Jurkat, Clone E6-1 (cell line): ENCODE results near the gene CEP97.
"Not testable (repeated sequence)": the region's sequence is repeated elsewhere in the genome, so short reads cannot be mapped to it uniquely, and the experiment has no call there.

Experiments used
- DNase-seq: peaks from one replicate; pipeline ENCODE4 v3.0.0-alpha.2; 2011; ENCODE audit warnings: low read depth, low spot score
- H3K4me3 ChIP-seq: 2 replicates; pipeline ENCODE4 v1.5.1; 2011; ENCODE audit warnings: mild to moderate bottlenecking, low read length, control low read depth, moderate library complexity

The CEP97 gene

DNA sequence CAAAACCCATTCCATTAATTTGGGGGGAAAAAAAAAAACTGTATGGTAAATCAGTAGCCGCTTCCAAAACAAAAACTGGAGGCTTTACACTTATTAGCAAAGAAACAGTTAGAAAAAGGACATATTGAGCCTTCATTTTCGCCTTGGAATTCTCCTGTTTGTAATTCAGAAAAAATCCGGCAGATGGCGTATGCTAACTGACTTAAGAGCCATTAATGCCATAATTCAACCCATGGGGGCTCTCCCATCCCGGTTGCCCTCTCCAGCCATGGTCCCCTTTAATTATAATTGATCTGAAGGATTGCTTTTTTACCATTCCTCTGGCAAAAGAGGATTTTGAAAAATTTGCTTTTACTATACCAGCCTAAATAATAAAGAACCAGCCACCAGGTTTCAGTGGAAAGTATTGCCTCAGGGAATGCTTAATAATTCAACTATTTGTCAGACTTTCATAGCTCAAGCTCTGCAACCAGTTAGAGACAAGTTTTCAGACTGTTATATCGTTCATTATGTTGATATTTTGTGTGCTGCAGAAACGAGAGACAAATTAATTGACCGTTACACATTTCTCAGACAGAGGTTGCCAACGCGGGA is 28.5 kb upstream of the CEP97 start:
- no peak overlapping the region for H3K4me3 ChIP-seq
- peak; percentile 71 for DNase-seq

DNA sequence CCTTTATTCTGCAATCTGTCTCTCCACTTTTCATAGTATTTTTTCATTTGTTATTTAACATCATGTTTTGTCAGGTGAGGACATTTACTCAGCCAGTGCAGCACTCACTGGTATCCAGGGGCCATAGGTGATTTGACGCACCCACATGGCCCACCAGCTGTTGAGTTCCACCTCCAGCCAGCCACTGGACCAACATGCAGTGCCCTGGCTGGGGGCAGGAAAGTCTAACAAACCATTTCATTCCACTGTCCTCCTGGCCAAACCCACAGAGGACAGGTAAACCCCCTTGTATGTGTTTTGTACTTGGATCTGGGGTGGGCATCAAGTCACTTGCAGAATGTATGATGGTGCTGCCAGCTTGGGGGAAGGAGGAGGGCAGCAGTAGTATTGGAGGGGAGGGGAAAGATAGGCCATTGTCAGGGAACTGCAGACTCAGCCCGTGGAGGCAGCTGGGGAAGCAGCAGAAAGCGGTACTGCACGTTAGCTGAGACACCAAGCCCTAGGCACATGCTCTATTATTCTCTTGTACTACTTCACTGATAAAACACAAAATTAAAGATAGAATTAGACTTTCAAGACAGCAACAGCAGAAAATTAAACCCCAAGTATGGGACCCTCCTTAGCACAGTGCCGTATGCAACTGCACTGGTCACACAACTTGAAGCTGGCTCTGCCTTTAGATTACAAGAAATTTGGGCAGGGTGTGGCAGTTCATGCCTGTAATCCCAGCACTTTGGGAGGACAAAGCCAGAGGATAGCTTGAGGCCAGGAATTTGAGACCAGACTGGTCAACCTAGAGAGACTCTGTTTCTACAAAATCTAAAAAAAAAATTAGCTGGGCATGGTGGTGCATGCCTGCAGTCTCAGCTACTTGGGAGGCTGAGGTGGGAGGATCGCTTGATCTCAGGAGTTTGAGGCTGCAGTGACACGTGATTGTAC is 22.4 kb upstream of the CEP97 start:
- DNase-seq: no peak
- H3K4me3 ChIP-seq: no peak overlapping the region

DNA sequence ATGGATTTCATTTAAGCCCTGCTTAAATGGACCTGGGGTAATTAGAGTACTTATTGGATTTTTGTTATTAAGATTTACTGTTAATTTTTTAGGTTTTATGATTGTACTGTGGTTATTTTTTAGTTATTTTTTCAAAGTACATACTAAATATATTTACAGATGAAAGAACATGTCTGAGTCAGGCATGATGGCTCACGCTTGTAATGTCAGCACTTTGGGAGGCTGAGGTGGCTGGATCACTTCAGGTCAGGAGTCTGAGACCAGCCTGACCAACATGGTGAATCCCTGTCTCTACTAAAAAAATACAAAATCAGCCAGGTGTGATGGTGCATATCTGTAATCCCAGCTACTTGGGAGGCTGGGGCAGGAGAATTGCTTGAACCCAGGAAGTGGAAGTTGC is 21.7 kb upstream of the CEP97 start:
- DNase-seq: no peak
- no peak overlapping the region for H3K4me3 ChIP-seq

DNA sequence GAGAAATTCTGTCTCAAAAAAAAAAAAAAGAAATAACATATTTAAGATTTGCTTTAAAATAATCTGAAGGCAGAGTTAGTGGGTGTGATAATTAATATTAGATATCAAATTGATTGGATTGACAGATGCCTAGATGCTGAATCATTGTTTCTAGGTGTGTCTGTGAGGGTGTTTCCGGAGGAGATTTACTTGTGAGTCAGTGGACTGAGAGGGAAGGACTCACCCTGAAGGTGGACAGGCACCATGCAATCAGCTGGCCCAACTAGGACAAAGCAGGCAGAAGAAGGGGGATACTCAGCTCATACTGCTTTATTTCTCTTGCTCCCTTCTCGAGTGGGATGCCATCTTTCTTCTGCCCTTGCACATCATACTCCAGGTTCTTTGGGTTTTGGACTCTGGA is 21.2 kb upstream of the CEP97 start:
- no peak for DNase-seq
- no peak overlapping the region for H3K4me3 ChIP-seq

DNA sequence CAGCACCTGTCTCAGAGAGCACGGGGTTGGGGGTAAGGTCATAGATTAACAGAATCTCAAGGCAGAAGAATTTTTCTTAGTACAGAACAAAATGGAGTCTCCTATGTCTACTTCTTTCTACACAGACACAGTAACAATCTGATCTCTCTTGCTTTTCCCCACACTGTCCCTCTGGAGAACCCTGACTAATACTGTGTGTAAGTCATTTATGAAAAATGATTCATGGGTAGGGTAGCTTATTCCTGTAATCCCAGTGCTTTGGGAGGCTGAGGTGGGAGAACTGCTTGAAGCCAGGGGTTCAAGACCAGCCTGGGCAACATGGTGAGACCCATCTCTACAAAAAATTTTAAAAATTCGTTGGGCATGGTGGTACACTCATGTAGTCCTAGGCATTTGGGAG is 19.8 kb upstream of the CEP97 start:
- not testable (repeated sequence) for H3K4me3 ChIP-seq, DNase-seq

DNA sequence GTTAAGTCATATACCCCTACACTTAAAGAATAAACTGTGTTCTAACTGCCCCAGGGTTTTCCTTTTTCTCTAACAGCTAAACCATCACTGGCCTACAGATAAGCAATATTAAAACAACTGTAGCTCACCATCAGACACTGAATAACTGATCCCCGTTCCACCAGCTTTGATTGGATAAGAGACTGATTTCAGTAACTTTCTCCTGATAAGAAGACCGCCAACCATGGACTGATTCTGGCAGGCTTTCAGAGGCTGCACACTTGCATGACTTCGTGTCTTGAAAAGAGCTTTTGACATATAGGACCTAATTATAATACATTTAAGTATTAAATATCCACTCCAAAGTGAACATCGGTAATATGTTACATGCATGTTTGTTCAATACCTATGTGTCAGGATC is 15.3 kb upstream of the CEP97 start:
- no peak overlapping the region for H3K4me3 ChIP-seq
- DNase-seq: no peak

DNA sequence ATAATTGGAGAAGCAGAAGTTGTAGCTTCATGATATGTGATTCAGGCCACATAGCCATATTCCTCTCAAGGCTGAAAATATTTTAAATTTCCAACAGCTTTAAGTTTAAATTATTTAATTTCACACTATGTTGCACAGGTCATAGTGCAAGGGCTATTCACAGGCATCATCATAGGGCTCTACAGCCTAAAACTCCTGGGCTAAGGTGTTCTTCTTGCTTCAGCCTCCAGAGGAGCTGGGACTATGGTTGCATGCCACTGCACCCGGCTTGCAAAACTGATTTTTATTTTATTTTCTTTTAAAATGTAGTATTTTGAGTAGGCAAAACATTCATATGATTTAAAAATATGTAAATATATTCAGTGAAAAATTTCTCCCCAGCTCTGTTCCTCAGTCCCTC is 6.0 kb upstream of the CEP97 start:
- DNase-seq: no peak
- no peak overlapping the region for H3K4me3 ChIP-seq

DNA sequence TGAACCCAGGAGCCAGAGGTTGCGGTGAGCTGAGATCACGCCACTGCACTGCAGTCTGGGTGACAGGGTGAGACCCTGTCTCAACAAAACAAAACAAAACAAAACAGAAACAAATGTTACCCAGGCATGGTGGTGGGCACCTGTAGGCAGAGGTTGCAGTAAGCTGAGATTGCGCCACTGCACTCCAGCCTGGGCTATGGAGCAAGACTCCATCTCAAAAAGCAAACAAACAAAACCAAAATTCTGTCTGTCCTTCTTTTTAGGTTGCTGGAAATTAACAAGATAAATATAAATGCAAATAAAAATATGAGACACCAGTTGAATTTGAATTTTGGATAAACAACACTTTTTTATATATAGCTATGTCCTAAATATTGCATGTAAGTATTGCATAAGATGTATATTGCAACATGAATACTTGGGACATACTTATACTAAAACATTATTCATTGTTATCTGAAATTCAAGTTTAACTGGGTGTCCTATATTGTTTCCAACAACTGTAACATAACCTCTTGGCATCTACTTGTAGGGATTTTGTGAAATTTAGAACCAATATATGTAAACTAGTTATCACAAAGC is 4.7 kb upstream of the CEP97 start:
- no peak for DNase-seq
- no peak overlapping the region for H3K4me3 ChIP-seq

DNA sequence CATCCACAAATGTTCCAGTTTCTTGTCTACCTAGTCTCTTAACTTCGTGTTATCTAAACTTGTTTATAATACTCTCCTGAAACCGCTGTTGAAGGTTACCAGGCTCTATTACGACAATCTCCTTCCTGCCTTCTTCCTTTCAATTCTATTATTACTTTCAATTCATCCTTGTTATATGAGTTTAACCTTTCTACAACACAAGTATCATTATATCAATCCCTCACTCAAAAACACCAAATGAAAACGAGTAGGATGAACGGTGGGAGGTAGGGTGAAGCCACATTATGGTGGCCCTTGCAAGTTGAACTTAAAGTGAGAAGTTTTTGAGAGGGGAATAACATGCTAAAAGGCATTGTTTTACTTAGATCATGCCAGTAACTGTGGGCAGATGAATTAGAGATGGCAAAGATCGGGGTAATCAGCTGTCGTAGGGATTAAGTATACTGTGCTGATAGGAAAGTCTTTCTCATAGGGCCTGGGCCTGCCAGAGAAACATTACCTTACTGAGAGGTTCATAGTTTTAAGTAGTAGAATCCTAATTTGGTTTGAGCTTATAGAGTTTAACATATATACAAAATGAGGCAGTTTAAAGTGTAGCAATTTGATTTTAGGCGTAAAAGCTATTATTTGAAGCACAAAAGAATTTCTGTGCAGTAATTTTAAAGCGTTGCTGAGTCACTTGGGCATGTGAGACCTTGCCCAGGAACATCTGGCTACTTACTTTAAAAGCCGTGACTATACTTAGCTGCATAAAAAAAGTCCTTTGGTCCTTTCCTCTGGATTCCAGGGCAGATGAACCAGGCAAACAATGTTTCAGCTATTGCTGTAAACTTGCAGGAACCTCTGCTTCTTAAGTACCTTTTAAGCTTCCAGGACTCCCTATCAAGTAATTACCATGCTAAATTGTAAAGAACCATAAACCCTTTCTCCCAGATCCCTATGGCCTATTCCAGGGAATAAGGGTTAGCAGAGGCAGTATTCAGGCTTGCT is 3.3 kb upstream of the CEP97 start:
- DNase-seq: peak; percentile 31
- H3K4me3 ChIP-seq: no peak overlapping the region

DNA sequence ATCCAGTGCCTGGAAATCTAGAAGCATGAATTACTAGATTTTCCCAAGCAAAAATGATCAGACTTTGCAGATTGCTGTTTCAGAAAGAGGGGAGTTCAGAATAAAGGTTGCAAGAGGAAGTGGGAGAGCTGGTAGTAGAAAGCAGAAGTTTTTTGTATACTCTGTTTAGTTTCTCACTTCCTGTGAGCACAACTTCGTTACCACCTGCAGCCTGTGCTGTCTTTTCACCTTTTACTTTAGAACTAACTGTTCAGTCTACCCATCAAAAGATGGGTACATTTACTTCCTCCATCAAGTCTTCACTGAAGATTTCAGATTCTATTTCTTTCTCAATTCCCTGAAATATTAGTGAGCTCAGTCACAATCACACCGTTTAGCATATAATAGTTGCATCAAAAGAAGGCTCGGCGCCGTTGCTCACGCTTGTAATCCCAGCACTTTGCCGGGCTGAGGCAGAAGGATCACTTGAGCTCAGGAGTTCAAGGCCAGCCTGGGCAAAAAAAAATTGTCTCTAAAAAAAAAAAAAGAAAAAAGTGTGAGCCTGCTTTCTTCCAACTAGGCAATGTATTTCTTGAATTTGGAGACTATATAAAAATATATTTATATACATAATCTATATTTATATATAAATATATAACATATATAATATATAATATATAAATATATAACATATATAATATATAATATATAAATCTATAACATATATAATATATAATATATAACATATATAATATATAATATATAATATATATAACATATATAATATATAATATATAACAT is 1.8 kb upstream of the CEP97 start:
- peak; percentile 89 for DNase-seq
- H3K4me3 ChIP-seq: peak overlapping the region; percentile 1

DNA sequence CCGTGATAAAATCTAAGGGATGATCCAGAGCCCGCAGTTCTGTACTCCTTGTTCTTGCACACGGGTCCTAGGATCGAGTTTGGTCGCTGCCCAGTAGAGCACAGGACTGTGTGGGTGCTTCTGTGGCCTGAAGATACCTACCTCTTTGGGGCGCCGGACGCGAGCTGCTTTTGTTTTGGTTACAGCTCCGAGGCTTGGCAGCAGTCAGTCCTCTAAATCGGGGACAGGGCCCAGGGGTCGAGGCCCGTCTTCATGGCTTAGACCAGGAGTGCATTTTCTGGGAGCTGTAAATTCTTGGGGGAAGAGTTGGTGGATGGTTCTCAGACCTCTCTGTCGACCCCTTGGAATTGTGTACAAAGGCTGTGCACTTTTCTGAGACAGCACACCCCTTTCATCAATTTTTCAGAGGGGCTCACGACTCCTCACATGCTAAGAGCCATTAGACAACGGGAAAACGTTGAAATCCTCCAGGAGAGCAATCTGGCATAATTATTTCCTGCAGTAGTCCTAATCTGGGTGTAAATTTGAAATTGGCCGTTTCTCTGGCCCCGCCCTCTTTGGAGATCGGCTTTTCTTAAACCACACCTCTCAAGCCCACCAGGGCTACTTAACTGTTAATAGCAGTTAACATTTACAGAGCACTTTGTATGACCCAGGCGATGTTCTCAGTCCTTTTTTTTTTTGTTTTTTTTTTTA is 928 bp downstream of the CEP97 start:
- peak; percentile 35 for DNase-seq
- H3K4me3 ChIP-seq: peak overlapping the region; percentile 93

DNA sequence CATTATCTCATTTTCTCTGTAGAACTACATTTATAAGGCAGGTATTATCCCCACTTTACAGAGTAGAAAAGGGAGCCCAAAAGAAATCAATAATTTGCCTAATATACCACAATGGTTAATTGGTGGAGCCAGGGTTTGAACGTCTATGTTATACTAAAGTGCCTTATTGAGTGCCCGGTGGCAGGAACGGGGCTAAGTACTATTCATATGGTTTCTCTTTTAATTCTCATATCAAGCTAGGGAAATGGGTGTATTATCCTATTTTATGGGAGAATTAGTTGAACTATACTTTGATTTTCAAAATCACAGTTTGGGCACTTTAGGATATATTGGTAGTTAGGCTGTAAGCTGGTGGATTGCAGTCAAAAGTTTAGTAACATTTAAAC is 1.5 kb downstream of the CEP97 start:
- H3K4me3 ChIP-seq: peak overlapping the region; percentile 93
- DNase-seq: no peak

DNA sequence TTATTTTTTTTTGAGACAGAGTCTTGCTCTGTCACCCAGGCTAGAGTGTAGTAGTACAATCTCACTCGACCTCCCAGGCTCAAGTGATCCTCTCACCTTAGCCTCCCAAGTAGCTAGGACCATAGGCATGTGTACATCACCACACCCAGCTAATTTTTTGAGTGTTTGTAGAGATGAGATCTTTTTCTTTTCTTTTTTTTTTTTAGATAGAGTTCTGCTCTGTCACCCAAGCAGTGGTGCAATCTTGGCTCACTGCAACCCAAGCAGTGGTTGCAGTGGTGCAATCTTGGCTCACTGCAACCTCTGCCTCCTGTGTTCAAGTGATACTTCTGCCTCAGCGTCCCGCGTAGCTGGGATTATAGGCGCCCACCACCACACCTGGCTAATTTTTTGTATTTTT is 5.2 kb downstream of the CEP97 start:
- DNase-seq: no peak

DNA sequence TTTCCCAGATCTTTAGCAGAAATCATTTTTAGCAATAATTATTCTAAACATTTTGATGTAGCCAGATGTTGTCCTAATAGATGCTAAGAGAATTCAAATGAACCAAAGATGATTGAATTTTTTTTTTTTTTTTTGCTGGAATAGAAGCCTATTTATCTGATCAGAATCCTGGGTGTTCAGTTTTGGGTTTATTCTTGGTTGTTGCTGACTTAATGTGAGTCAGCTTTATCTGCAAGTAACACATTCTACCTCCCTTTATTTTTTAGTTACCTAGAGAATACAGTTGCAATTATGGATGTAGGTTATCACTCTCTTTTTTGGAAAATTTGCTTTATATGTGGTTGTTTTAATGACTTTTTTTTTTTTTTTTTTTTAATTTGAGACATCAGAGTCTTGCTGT is 6.4 kb downstream of the CEP97 start:
- no peak overlapping the region for H3K4me3 ChIP-seq
- no peak for DNase-seq

More for the DNA sequence above, 5.2 kb downstream of the CEP97 start:
- no peak overlapping the region for H3K4me3 ChIP-seq

DNA sequence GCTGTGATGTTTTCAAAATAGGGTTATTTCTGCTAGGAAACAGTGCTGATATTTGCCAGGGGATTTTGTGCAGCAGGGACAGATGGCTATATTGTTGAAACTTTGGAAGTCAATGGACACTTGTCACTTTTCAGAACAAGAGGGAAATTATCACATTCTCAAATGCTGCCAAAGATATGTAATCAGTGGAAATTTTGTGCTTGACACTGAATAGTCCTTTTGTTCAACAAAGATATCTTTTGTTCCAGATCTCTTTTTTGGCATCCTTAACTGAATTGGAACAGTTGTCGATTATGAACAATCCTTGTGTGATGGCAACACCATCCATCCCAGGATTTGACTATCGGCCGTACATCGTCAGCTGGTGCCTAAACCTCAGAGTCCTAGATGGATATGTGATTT is 7.8 kb downstream of the CEP97 start:
- DNase-seq: no peak
- no peak overlapping the region for H3K4me3 ChIP-seq

DNA sequence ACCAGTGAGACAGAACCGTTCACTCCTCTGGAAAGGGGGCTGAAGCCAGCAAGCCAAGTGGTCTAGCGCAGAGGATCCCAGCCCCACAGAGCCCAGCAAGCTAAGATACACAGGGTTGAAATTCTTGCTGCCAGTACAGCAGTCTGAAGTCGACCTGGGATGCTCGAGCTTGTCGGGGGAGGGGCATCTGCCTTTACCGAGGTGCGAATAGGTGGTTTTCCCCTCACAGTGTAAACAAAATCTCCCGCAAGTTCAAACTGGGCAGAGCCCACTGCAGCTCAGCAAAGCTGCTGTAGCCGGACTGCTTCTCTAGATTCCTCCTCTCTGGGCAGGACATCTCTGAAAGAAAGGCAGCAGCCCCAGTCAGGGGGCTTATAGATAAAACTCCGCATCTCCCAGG is 11.4 kb downstream of the CEP97 start:
- DNase-seq: no peak
- H3K4me3 ChIP-seq: no peak overlapping the region

DNA sequence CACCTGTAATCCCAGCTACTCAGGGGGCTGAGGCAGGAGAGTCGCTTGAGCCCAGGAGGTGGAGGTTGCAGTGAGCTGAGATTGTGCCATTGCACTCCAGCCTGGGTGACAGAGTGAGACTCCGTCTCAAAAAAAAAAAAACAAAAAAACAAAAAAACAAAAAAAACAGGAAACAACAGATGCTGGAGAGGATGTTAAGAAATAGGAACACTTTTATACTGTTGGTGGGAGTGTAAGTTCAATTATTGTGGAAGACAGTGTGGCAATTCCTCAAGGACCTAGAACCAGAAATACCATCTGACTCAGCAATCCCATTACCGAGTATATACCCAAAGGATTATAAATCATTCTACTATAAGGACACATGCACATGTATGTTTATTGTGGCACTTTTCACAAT is 17.5 kb downstream of the CEP97 start:
- H3K4me3 ChIP-seq, DNase-seq: not testable (repeated sequence)

DNA sequence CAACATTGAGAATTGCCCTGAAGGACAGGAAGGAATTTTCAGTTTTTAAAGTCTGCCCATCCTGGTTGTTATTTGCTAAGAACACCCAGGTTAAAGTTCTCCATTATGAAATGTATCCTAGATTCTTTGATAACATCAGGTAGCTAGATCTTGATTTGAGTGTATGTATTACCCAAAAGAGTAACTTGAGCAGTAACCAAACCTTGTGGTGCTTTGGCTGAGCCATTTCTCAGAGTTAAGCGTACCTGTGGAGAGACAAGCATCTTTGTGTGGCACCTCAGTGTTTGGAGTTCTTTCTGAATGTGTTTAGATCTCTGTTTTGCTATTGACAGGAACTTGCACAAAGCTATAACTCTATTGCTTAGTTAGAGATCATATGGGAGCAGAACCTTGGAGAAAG is 20.4 kb downstream of the CEP97 start:
- DNase-seq: no peak
- H3K4me3 ChIP-seq: no peak overlapping the region
